GM19025 (cell line): ENCODE data around the gene FGF6.

Experiments used
- ATAC-seq: cut with Tn5 transposase; IDR thresholded peaks from one replicate; pipeline ENCODE4 v1.9.1; 2021; ENCODE audit warnings: mild to moderate bottlenecking, low read depth, moderate library complexity; ENCODE audit not compliant: unreplicated experiment

The FGF6 gene

DNA sequence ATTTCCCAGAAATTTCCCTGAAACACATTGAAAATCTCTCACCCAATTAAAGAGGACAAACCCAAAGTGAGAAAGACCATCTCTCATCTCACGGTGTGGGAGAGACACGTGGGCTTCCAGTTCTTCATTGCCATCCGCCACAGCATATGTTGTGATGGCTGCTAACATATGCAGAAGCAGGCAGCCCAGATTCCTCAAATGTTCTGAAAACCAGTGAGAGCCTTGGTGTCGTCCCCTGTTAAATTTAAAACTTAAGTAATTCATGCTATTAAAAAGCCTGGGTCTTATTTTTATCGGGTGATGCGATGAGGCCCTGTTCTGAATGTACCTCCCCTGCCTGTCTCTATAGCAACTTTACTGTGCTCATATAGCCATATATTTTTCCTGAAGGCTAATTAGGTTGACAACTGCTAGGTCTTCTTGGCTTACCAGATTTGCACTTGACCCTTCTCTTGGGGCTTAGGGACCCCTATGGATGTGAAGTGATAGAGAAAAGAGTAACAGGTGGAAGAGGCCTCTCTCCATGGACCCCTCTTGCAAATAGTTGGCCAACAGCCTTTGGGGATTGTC lies 2.8 kb upstream of the FGF6 start:
- ATAC-seq = no peak

DNA sequence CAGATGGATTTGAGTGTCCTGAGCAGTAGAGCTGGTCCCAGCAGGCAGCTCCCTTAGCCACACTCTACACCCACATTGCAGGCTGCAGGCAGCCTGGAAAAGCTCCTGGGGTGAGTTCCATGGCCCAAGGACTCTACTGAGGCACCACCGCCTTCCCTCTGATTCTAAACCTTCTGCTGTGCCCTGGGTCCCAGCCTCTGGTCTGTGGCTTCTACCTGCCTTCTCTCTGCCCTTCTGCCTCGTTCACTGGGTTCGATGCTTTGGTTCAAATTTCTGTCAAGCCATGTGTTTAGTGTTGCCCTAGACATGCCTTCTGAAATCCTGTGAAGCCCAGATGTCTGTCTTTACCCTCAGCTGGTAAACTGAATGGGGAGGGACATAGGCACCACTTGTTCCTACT lies 1.5 kb upstream of the FGF6 start:
- no peak for ATAC-seq

DNA sequence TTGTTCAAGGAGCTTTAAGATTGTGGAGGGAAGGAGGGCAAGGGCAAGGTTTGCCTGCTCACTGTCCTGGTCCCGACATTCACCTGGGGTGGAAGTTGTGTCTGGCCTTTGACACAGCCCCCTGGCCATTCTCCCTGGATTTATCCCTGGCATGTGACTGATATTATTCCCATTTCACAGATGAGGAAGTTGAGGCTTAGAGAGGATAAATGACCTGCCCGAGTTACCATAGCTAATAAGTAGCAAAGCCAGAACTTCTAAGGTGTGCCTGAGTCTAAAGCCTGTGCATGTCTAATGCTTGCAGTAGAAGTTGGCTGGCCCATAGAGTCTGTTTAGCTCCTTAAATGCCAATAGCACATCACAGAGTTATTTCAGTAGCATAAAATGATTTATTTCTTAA lies 720 bp upstream of the FGF6 start:
- no peak for ATAC-seq

DNA sequence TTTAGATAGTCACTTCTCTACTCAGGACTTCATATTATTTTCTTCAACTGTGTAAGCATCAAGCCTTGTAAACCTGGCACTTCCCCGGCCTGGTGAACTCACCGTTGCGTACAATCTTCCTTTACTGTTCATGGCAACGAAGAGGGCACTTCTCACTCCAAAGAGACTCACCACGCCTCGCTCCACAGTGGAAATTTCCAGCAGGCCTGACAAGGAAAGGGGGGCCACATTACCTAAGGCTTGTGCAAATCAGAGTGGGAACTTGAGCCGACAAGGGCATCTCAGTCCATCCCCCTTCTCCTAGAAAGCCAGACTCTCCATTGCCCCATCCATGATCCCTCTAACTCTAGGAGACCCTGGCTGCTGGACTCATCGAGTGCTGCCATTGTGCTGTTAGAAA lies 1.6 kb downstream of the FGF6 start:
- ATAC-seq = no peak

DNA sequence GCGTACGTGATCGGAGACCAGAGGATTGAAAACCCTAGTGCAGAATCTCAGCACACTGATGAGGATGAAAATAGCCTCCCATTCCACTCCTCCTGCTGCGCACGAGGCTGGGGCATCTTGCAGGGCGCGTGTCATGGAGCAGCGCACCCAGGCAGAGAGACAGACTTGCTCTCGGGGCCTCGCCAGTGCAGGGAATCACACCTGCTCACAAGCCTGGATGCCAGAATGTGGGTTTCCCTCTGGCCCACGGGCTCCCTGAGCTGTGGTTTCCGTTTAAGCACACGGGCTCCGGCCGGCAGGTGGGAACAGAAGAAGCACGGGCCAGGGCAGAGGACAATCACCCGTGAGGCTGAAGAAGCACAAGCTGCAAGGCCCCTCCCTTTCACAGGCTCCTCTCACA lies 2.0 kb downstream of the FGF6 start:
- ATAC-seq = no peak

DNA sequence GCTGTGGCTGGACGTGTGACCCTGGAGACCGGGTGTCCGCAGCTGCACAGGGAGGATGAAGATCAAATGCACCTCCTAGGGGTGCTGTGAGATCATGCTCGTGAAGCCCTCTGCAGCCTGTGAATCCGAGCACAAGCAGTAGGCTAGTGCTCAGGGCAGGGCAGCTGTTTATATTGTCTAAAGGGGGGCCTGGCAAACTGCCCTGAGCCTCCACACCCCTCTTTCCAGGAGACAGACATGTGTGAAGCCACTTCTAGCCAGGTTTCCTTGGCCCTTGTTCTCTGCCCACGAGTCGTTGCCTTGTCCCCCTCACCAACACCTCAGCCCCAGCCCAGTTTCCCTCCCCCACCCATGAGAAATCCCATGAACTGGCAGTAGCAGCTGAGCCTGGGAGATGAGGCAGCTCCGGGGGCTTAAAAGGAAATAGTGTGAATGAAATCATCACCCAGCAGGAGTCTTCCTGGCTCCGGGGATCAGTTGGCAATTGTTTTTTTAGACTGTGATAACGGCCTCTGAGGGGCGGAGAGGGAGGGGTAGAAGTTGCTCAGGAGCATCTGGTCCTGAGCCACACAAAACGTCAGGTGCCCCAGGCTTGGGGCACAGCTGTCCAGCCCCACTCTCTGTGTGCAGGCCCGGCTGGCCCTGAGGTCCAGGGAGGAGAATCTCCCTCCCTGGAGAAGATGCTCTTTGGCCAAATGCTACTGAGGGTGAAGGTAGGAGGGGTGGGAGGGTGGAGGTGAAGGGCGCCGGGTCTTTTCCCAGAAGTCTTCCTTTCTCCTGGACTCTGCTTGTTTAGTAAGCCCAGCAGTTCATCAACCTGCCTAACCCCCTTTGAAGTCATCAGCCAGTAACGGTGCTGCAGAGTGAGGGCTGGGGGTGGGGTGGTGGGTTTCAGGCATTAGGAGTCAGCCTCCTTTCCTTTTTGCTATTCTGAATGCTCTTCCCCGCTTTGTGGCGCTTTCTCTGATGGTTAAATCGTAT lies 4.0 kb downstream of the FGF6 start:
- no peak for ATAC-seq

DNA sequence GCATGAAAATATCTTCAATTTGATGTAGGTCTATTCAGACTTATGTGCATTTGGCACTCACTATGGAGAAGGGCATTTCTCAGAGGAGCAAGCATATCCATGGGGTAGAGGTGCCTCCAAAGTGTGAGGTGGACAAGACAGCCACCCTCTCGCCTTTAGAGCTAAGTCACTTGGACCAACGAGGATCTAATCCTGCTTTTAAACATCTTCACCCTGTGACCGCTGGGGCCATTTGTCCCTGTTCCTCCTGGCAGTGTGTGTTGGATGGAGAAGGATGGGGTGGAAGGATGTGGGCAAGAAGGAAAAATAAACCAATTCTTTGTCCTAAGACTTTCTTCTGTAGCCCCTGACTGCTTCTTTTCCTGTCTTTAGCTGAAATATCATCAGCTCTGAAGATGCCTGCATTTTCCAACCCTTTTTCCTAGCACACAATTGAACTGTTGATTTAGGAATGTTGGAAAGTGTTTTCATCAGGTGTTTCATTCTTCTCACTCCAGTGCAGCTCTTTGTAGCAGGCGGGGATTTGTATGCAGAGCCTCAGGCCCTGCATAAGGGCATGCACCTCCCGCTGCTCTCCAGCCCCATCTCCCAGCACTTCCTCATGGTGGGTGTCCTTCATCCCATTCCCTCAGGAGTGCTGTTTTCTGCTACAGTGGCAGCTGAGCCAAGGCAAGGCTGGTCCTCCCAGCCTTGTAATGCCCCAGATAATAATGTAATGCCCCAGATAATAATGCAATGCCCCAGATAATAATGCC lies 5.3 kb downstream of the FGF6 start:
- ATAC-seq = no peak

DNA sequence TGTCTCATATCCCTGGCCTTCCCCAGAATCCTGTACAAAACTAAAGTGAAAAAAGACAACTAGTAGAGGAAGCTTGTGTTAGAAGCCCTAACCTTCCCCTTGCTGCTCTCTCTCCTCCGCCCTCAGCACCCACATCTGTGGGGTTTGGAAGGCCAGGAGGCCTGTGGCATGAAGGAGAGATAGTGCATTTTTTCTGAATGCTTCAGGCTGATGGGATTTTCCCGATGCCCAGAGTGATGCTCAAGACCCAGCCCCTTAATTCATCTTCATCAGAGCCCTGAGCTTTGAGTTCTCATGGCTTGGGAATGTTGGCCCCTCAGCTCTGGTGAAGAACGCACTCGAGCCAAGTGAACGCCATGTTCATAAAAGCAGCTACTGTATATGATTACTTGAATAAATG lies 5.9 kb downstream of the FGF6 start:
- no peak for ATAC-seq

DNA sequence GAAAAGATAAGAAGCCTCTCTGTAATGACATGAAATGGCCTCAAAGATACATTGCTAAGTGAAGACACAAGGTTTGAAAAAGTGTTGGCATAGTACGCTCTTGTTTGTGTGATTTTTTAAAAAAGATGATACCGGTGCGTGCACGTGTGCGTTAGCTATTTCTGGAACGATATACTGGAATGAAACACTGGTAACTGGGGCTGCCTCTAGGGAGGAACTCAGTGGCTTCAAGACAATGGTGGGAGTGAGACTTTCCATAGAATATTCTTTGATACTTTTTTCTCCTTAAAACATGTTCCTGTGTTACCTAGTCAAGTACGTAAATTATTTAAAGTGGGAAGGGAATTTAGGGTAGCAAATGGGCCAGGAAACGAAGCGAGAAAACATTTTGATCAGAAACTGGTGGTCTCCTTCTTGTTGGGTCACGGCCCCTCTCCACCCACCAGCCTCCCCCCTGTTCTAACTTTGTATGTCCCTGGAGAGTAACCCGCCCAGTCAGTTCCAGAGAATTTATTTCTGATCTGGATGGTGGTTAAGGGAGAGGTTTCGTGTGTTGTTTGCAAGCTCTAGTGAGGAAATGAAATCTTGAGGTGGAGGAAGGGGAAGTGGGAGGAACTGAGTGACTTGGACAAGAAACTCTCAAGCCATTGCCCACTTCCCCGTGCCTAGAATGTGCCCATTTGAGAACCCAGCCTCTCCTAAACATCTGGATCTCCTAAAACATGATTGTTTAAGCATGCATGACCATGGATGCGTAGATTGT lies 6.6 kb downstream of the FGF6 start:
- ATAC-seq = no peak

DNA sequence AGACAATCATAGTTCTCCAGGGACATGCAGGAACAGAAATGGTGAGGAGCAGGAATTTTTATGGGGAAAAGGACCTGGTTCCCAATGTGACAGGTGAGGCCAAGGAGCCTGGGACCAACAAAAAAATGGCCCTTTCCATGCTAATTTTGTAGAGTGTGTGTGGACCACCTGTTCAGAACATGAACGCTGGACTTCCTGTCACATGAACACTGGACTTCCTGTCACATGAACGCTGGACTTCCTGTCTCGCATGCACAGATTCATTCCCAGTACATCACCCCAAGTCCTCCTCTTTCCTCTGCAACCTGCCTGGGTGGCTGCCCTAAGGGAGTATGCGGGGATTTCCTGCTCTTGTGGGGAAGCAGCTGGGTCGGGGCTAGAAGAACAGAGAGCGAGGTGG lies 10.1 kb downstream of the FGF6 start:
- no peak for ATAC-seq

DNA sequence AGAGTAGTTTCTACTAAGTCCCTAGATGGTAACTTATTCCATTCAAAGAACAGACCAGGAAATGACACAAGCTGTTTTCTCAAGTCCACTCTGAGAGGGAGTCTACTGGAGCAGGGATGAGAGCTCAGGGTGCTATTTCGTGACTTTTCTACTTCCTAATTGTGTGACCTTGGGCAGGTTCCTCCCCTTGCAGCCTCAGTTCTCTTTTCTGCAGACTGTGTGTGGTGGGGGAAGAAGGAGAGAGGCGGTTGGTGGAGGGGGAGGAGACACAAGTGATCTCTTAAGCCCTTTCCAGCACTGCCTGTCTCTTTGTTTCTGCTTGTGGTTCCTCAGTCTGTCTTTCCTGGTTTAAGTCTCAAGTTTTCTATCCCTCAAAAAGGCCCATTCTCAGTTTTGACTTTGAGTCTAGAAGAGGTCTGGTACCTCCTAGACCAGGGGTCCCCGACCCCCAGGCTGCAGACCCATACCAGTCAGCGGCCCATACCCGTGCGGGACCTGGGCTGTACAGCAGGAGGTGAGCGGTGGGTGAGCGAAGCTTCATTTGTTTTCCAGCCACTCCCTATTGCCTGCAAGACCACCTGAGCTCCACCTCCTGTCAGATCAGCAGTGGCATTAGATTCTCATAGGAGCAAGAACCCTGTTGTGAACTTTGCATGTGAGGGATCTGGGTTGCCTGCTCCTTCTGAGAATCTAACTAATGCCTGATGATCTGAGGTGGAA lies 10.7 kb downstream of the FGF6 start:
- ATAC-seq = no peak

DNA sequence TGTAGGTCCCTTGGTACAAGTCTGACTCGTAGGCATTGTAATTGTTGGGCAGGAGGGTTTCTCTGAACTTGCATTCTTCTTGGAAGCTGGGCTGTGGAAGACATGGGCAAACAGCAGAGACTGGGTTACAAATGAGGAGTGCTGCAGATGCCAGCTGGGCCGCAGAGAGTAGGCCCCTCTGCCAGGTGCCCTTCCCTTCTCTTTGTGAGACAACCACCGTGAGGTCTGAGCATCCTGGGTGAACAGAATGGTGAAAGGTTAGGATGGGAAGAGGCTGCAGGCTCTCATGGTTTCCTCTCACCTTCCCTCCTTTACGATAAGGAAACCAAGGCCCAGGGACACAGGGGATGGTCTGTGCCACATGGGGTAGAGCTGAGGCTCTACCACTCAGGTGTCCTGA lies 11.3 kb downstream of the FGF6 start:
- no peak for ATAC-seq

DNA sequence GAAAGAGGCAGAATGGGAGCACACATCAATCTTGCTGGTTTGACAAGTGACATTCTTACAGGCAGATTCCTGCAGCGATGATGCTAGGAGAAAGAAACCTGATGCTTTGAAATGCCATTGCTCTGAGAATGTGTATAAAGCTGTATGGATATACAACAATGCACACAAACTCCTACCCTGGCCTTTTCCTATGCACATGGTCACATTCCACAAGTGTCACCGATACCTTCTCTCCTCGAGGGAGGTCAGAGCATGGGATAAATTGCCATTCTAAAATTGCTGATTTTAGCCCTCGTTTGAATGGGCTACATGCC lies 11.9 kb downstream of the FGF6 start:
- no peak for ATAC-seq

DNA sequence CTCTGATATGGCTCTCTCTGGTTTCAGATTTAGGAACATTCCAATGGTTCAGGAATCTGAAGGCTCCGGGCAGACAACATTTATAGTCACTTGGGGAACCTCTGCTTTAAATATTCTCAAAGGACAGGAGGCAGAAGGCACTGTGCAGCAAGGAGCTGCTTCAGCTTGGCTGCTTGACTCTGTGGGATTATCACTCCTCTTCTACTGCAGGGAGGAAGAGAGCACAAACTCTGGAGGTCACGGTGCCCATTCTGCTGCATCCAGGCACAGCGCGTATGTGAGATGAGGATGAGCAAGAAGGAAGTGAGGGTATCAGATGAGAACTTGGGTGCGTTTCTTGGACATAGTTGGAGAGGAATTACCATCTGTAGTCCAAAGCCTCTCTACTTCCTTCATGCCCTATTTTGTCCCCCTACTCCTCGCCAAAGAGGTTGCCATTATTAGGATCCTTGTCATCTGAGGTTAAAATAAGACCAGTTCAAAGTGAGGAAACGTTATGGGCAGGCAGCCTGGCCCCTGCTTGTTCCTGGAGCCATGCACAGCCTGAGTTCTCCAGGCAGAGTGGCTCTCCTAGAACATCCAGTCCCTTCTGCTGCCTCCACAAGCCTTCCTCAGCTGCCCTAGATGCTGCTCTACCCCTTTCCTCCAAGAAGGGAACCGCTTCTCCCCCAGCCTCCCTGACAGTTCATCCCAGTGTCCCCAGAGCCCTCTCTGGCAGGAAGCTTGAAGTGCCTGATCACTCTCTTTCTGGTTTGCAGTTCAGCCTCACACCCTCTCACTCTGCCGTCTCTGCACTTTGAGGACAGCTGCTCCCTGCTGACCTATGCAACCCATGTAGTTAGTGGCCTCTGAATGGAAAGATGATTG lies 12.5 kb downstream of the FGF6 start:
- ATAC-seq = no peak

DNA sequence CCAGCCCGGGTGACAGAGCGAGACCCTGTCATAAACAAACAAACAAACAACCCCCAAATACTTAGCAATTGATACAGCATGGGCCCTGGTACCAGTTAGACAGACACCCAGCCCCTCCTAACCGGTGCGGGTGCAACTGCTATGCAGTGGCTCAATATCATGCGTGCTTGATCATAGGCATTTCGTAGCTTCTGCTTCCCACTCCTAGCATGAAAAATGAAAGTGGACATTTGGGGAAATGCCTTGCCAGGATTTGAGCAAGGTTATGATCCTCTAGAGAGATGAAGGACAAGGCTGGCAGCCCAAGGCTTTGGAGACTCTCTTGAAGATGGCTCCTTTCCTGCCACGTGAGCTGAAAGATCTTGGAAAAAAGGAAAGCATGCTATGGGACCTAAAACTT lies 13.7 kb downstream of the FGF6 start:
- no peak for ATAC-seq

DNA sequence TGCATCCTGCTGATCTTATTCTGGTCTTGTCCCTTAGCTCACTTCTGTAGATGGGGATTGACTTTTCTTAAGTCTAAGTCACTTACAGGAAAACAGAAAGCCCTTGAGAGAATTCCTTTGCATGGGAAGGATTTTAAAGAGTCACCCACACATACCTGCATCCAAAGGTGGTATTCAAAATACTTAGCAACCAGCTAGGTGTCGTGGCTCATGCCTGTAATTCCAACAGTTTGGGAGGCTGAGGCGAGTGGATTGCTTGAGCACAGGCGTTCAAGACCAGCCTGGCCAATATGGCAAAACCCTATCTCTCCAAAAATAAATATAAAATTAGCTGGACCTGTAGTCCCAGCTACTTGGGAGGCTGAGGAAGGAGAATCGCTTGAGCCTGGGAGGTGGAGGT lies 14.2 kb downstream of the FGF6 start:
- no peak for ATAC-seq

DNA sequence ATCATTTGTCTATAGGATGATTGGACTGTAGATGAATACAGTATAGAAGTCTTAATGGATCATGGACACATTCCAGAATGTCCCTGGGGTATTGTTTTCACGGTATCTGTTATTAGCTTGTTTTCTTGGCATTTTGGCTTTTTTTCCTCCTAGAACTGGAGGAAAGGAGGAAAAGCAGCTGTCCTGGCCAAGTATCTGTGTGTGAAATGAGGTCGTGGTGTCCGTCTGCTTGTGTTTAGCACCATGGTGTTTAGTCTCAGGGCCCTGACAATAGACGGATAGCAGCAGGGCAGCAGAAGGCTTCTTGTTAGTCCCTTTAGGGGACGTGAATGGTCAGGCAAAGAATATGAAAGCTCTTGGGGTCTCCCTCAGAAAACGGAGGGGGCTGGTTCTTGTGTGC lies 21.2 kb downstream of the FGF6 start:
- ATAC-seq = no peak

DNA sequence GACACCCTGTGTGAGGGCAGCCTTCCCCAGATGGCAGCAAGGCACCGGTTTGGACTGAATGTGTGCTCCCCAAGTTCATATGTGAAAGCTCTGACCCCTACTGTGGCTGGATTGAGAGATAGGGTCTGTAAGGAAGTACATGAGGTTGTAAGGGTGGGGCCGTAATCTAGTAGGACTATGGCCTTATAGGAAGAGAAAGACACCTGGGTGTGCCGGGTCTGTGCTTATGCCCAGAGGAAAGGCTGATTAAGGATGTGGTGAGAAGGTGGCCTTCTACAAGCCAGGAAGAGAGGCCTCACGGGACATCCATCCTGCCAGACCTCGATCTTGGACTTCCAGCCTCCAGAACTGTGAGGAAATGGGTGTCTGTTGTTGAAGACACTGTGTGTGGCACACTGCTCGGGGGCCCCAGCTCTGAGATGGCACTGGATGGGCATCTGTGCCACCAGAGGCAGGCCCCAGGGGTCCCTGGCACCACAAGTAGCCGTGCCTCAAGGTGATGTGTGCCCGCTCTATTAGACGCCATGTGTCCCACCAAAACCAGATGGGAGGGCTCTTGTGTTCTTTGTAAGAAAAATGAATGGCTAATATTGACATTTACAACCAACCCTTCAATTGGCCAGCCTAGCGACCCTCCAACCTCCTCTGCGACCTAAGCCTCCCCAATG lies 22.0 kb downstream of the FGF6 start:
- no peak for ATAC-seq

DNA sequence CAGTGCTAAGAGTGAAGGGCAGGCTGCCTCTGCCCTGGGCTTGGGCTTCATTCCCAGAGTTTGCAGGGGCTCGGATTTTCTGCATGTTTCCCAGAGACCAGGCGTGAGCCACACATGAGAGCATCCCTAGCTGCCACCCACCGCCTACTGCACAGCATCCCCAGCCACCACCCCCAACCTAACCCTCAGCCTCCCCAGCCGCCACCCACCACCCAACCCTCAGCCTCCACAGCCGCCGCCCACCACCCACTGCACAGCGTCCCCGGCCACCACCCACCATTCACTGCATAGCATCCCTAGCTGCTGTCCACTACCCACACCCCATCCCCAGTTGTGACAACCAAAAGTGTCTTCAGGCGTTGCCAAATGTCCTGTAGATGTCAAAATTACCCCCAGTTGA lies 22.6 kb downstream of the FGF6 start:
- no peak for ATAC-seq
